ENCODE results near the gene CTNNA3. TPM values are rescaled to one million over a fixed set of nuclear protein-coding genes. Genes with fewer than 3 reads are reported as not detected.

CTNNA3 gene
- total RNA-seq, 4 donors from 2014 or later = 1.5 to 9.8 (median 4.3) TPM

DNA sequence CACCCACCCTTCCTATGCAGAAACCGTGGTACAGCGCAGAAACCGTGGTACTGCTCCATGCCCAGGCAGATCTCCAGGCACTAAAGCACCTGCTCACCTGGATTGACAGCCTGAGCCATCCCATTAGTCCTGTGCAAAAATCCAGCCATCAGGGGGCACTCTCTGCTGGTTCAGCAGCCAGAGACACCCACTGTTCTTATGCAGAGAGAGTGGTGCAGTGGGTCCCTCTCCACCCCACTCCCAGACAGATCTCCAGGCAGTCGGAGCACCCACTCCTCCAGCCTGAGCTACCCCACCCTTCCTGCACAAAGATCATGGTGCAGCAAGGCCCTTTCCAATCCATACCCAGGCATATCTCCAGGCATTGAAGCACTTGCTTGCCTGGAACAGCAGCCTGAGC is 219.8 kb downstream of the CTNNA3 start:
- Histone ChIP-seq H3K36me3 (no peaks in the 10 kb centered on the region), H3K4me1 (no peaks in the 10 kb centered on the region), H3K9me3 (no peaks in the 10 kb centered on the region), H3K4me3 (no peak overlapping the region), H3K27me3 (no peaks in the 10 kb centered on the region), H3K27ac (no peak overlapping the region)
- intact Hi-C loops (cut with DNase I; ENCODE audit: low total_unique reads) = no loop called here
- no peak for DNase-seq
- TF ChIP-seq CTCF (IDR thresholded peaks at IDR 0.05) (no peak), POLR2A (IDR thresholded peaks at IDR 0.05) (no peak)

DNA sequence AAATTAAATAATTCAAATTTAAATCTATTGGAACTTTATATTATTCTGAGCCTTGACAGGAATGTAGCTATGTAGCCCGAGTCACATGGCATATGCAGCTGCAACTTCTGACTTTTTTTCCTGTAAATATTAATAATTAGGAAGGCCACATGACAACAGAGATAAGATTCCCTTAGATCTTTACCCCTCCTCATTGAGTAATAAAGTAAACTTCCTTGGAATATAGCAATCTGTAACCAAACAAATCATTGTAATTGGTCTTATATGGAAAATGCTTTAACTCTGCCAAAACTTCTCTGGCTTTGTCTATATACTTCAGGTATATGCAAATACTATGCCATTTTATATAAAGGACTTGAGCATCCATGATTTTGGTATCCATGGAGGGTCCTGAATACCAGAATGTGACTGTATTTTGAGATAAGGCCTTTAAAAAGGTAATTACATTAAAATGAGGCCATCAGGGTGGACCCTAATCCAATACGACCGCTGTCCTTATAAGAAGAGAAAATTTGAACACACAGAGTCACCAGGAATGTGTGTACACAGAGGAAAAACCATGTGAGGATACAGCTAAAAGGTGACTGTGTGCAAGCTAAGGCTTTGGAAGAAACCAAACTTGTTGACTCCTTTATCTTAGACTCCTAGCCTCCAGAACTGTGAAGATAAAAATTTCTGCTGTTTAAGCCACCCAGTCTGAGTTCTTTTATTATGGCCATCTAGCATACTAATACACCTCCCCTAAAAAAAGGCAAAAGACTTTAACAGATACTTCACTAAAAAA is 222.0 kb downstream of the CTNNA3 start:
- intact Hi-C loops (cut with DNase I; ENCODE audit: low total_unique reads) = no loop called here
- Histone ChIP-seq H3K27me3 (no peaks in the 10 kb centered on the region), H3K36me3 (no peaks in the 10 kb centered on the region), H3K4me3 (no peak overlapping the region), H3K9me3 (no peaks in the 10 kb centered on the region), H3K27ac (no peak overlapping the region), H3K4me1 (no peaks in the 10 kb centered on the region)
- TF ChIP-seq CTCF (IDR thresholded peaks at IDR 0.05) (no peak), POLR2A (IDR thresholded peaks at IDR 0.05) (no peak)
- no peak for DNase-seq

- TF ChIP-seq CTCF (IDR thresholded peaks at IDR 0.05) (no peak), POLR2A (IDR thresholded peaks at IDR 0.05) (no peak)
- H3K27me3 ChIP-seq = no peaks in the 10 kb centered on the region
- H3K4me3 ChIP-seq = no peak overlapping the region
- H3K27ac ChIP-seq = no peak overlapping the region
- intact Hi-C loops (cut with DNase I; ENCODE audit: low total_unique reads) = no loop called here
- no peaks in the 10 kb centered on the region for H3K4me1 ChIP-seq
- no peaks in the 10 kb centered on the region for H3K36me3 ChIP-seq
- H3K9me3 ChIP-seq = no peaks in the 10 kb centered on the region
- no peak for DNase-seq
These were observed 225.0 kb downstream of the CTNNA3 start for GRCh38 chr10:67471022-67471421.

GRCh38 chr10:67464278-67464677 is 231.7 kb downstream of the CTNNA3 start:
- TF ChIP-seq CTCF (IDR thresholded peaks at IDR 0.05) (no peak), POLR2A (IDR thresholded peaks at IDR 0.05) (no peak)
- no peaks in the 10 kb centered on the region for H3K9me3 ChIP-seq
- intact Hi-C loops (cut with DNase I; ENCODE audit: low total_unique reads) = no loop called here
- no peaks in the 10 kb centered on the region for H3K36me3 ChIP-seq
- no peaks in the 10 kb centered on the region for H3K27me3 ChIP-seq
- DNase-seq = no peak
- H3K4me1 ChIP-seq = no peaks in the 10 kb centered on the region
- no peak overlapping the region for H3K27ac ChIP-seq
- H3K4me3 ChIP-seq = no peak overlapping the region

DNA sequence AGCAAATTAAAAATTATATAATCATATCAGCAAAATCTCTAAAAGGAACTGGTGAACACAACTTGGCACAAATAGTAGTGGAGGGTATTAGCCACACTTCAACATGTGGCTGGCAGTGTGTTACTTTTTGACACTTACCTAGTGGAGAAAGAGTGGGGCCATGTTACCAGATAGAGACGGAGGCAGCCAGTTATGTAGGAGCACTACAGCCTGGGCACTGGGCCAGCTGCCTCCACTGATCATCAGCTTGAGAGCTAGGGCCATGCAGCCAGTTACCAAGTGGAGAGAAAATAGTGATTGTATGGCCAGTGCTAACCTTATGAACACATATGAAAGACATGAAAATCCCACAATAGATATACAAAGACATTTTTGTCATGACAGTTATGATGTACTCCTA is 243.1 kb downstream of the CTNNA3 start:
- TF ChIP-seq POLR2A (IDR thresholded peaks at IDR 0.05) (no peak), CTCF (IDR thresholded peaks at IDR 0.05) (no peak)
- Histone ChIP-seq H3K9me3 (no peaks in the 10 kb centered on the region), H3K4me1 (no peaks in the 10 kb centered on the region), H3K27me3 (no peaks in the 10 kb centered on the region), H3K4me3 (no peak overlapping the region), H3K36me3 (no peaks in the 10 kb centered on the region), H3K27ac (no peak overlapping the region)
- no peak for DNase-seq
- intact Hi-C loops (cut with DNase I; ENCODE audit: low total_unique reads) = no loop called here

All from uterus (tissue), 4 donors.